Measurements from ENCODE around the gene HSD17B14.
A peak's percentile ranks its signal among the peaks of the same experiment; 100 is the strongest.
"Not testable (repeated sequence)": the region's sequence is repeated elsewhere in the genome, so short reads cannot be mapped to it uniquely, and the experiment has no call there.

The HSD17B14 gene

GRCh38 chr19:48836089-48837017 lies at the start of gene HSD17B14:
TSS of gene HSD17B14 (minus strand) at chr19:48836491. CDS start at chr19:48836411, 80 bp downstream.
- DNase-seq (ENCODE audit: low read depth in 2 of 2) = no peak

- no peak for DNase-seq (ENCODE audit: low read depth in 2 of 2)
Measured at GRCh38 chr19:48883726-48884125, 47.4 kb upstream of the HSD17B14 start.

GRCh38 chr19:48881741-48882657 lies 45.7 kb upstream of the HSD17B14 start:
- DNase-seq (ENCODE audit: low read depth in 2 of 2) = no peak

- DNase-seq (ENCODE audit: low read depth in 2 of 2) = not testable (repeated sequence)
Measured at GRCh38 chr19:48879696-48880095, 43.4 kb upstream of the HSD17B14 start.

GRCh38 chr19:48879025-48879637 lies 42.8 kb upstream of the HSD17B14 start:
- DNase-seq (ENCODE audit: low read depth in 2 of 2) = no peak

- no peak for DNase-seq (ENCODE audit: low read depth in 2 of 2)
Measured at GRCh38 chr19:48878196-48879024, 42.1 kb upstream of the HSD17B14 start.

- no peak for DNase-seq (ENCODE audit: low read depth in 2 of 2)
Measured at GRCh38 chr19:48877855-48878195, 41.5 kb upstream of the HSD17B14 start.

GRCh38 chr19:48876043-48876981 lies 40.0 kb upstream of the HSD17B14 start:
- not testable (repeated sequence) for DNase-seq (ENCODE audit: low read depth in 2 of 2)

- no peak for DNase-seq (ENCODE audit: low read depth in 2 of 2)
Measured at GRCh38 chr19:48874303-48875135, 38.2 kb upstream of the HSD17B14 start.

GRCh38 chr19:48873476-48874302 lies 37.4 kb upstream of the HSD17B14 start:
- no peak for DNase-seq (ENCODE audit: low read depth in 2 of 2)

- peak; percentile 50 to 60 for DNase-seq (ENCODE audit: low read depth in 2 of 2)
Measured at GRCh38 chr19:48872884-48873475, 36.7 kb upstream of the HSD17B14 start.

GRCh38 chr19:48872182-48872883 lies 36.0 kb upstream of the HSD17B14 start, which contains the start of gene PPP1R15A:
TSS of gene PPP1R15A (plus strand) at chr19:48872421. CDS start at chr19:48873234, 813 bp downstream.
- peak; percentile 97 to 99 for DNase-seq (ENCODE audit: low read depth in 2 of 2)

- DNase-seq (ENCODE audit: low read depth in 2 of 2) = not testable (repeated sequence)
Measured at GRCh38 chr19:48871471-48872181, 35.3 kb upstream of the HSD17B14 start.

- DNase-seq (ENCODE audit: low read depth in 2 of 2) = no peak
Measured at GRCh38 chr19:48870048-48870447, 33.8 kb upstream of the HSD17B14 start.

GRCh38 chr19:48868114-48868886 lies 32.0 kb upstream of the HSD17B14 start, which contains the start of gene PLEKHA4:
TSS of gene PLEKHA4 (minus strand) at chr19:48868617. CDS start at chr19:48867620, 997 bp downstream.
- no peak for DNase-seq (ENCODE audit: low read depth in 2 of 2)

Data from activated CD4-positive, alpha-beta T cell treated with anti-CD3 and anti-CD28 coated beads for 24 hours (primary cell).